Endothelial cell of umbilical vein (primary cell): Measurements from ENCODE around the gene POP7. TPM values are rescaled to one million over a fixed set of nuclear protein-coding genes. Genes with fewer than 3 reads are reported as not detected.
"Not testable (repeated sequence)": the region's sequence is repeated elsewhere in the genome, so short reads cannot be mapped to it uniquely, and the experiment has no call there.

Experiments used
- BruUV-seq: library from RNA; stranded (reverse); fragments of 400-500 nt; replicated peaks from 2 replicates; lab custom pipeline; 2021; lab: Mats Ljungman, UMichigan
- CTCF ChIA-PET: fragments of 300-600, 350-600 bp; sonication (Branson Sonifier 250); formaldehyde crosslinking; loops from one replicate; lab custom pipeline; 2021; ENCODE audit warnings: antibody characterized with exemption, inconsistent platforms; lab: Charles Lee
- POLR2A ChIA-PET: fragments of 300-600, 350-600 bp; sonication (Branson Sonifier 250); formaldehyde crosslinking; loops from one replicate; lab custom pipeline; 2021; ENCODE audit warnings: antibody characterized with exemption, inconsistent platforms; lab: Charles Lee
- DNase-seq: peaks from one replicate; pipeline ENCODE4 v3.0.0-alpha.2; 2011; ENCODE audit warnings: low read depth, low spot score
- FAIRE-seq: peaks from 2 replicates; lab custom pipeline; 2011; peaks lifted over from hg19 to GRCh38; lab: Jason Lieb, UNC
- H2AFZ ChIP-seq: 2 replicates; pipeline ENCODE4 v1.6.0; 2012; ENCODE audit warnings: low read depth, low read length, control low read depth, inconsistent platforms
- H3K27ac ChIP-seq: 2 replicates; pipeline ENCODE4 v1.5.1; 2011; ENCODE audit warnings: low read depth, mild to moderate bottlenecking, control low read depth, low read length, moderate library complexity; ENCODE audit not compliant: insufficient read depth
- H3K27me3 ChIP-seq, 2 experiments: 2 replicates each; pipeline versions ENCODE4 v1.6.0 to v1.6.1; 2011; ENCODE audit warnings: low read length in 2 of 2, mixed read lengths in 1 of 2; ENCODE audit not compliant: control insufficient read depth in 2 of 2, insufficient read depth in 2 of 2
- H3K36me3 ChIP-seq, 2 experiments: 2 replicates in 1 of 2; 3 replicates in 1 of 2; pipeline ENCODE4 v1.5.1; 2011; ENCODE audit warnings: low read length in 2 of 2, mild to moderate bottlenecking in 1 of 2, moderate library complexity in 1 of 2; ENCODE audit not compliant: control insufficient read depth in 2 of 2, insufficient read depth in 2 of 2; ENCODE audit errors: extremely low read depth in 1 of 2
- H3K4me1 ChIP-seq: 3 replicates; pipeline ENCODE4 v1.5.1; 2011; ENCODE audit warnings: mild to moderate bottlenecking, low read length; ENCODE audit not compliant: control insufficient read depth, insufficient read depth; ENCODE audit errors: extremely low read depth
- H3K4me2 ChIP-seq: 2 replicates; pipeline ENCODE4 v1.6.1; 2011; ENCODE audit warnings: low read length, control low read depth, mixed read lengths; ENCODE audit not compliant: insufficient read depth
- H3K4me3 ChIP-seq, 3 experiments: fragments of 200-600 bp in 1 of 3; sonication (generic), shearing (Covaris generic) in 1 of 3; replicated peaks in 1 of 3; 2 replicates each; pipeline ENCODE4 v1.5.1; 2011 to 2016; ENCODE audit warnings: control low read depth in 3 of 3, low read length in 3 of 3, mild to moderate bottlenecking in 2 of 3, inconsistent platforms in 1 of 3, low read depth in 1 of 3, moderate library complexity in 1 of 3; ENCODE audit not compliant: insufficient read depth in 1 of 3
- H3K79me2 ChIP-seq: 2 replicates; pipeline ENCODE4 v1.6.0; 2012; ENCODE audit warnings: low read length, inconsistent platforms; ENCODE audit not compliant: control insufficient read depth, insufficient read depth
- H3K9ac ChIP-seq: replicated peaks from 2 replicates; pipeline ENCODE3; 2011; ENCODE audit warnings: low read length, control low read depth; ENCODE audit not compliant: insufficient read depth; ENCODE audit errors: extremely low read depth
- H3K9me1 ChIP-seq: replicated peaks from 3 replicates; pipeline ENCODE4 v1.6.0; 2011; ENCODE audit warnings: mild to moderate bottlenecking, low read length; ENCODE audit not compliant: control insufficient read depth, insufficient read depth; ENCODE audit errors: extremely low read depth
- H3K9me3 ChIP-seq: replicated peaks from 2 replicates; pipeline ENCODE4 v1.5.1; 2012; ENCODE audit warnings: low read length, inconsistent platforms; ENCODE audit not compliant: control insufficient read depth, insufficient read depth
- H4K20me1 ChIP-seq: replicated peaks from 2 replicates; pipeline ENCODE3; 2011; ENCODE audit warnings: mild to moderate bottlenecking, low read length; ENCODE audit not compliant: control insufficient read depth, insufficient read depth; ENCODE audit errors: extremely low read depth
- FOS ChIP-seq: IDR thresholded peaks from 2 replicates; pipeline ENCODE4 v1.6.1; 2011; ENCODE audit warnings: mild to moderate bottlenecking, low read length, moderate library complexity, borderline replicate concordance; ENCODE audit not compliant: insufficient read depth
- GATA2 ChIP-seq: IDR thresholded peaks from 2 replicates; pipeline ENCODE4 v1.7.0; 2011; ENCODE audit warnings: low read depth, mild to moderate bottlenecking, moderate library complexity, mixed read lengths, low read length; ENCODE audit not compliant: insufficient read length, insufficient read depth
- JUN ChIP-seq: IDR thresholded peaks from 2 replicates; pipeline ENCODE4 v1.6.1; 2011; ENCODE audit warnings: borderline replicate concordance, low read depth; ENCODE audit not compliant: insufficient read length, insufficient read depth
- MYC ChIP-seq: IDR thresholded peaks from one replicate; pipeline ENCODE4 v1.6.1; 2011; ENCODE audit warnings: mild to moderate bottlenecking, low read depth, low read length
- POLR2A ChIP-seq: IDR thresholded peaks from 2 replicates; pipeline ENCODE4 v1.6.1; 2012; ENCODE audit warnings: low read depth, mild to moderate bottlenecking, control low read depth, low read length
- dilution Hi-C: fragments of 300-500 bp; cut with MboI; formaldehyde crosslinking; loops from one replicate; pipeline ENCODE4 v1.15.0; 2019; ENCODE audit warnings: low sequenced_read_pairs; ENCODE audit not compliant: extremely low pct_ligation_motif_present
- intact Hi-C: fragments of 100-400 bp; cut with micrococcal nuclease; formaldehyde crosslinking; loops from one replicate; pipeline ENCODE4 v1.10.0; 2022
- polyA plus RNA-seq, 4 experiments: library from polyadenylated mRNA; depleted of rRNA in 3 of 4; stranded (reverse) in 3 of 4; unstranded in 1 of 4; fragments of >200 nt; gene quantifications; 2 replicates each; pipeline versions ENCODE4 v1.2.1 to v1.2.3, GENCODE V29; 2011 to 2012; ENCODE audit warnings: missing spikeins in 1 of 4
- total RNA-seq: library from RNA; stranded (reverse); gene quantifications from 2 replicates; pipeline ENCODE4 v1.2.3, GENCODE V29; 2021
- TF ChIP-seq, protein P1 (sequence below): IDR thresholded peaks from 2 replicates; pipeline ENCODE4 v1.6.1; 2011; ENCODE audit not compliant: insufficient read depth, insufficient read length

POP7 gene
- total and polyA plus RNA-seq, 2 donors (not counting 3 experiments of a cell fraction or from before 2014, with no cell fraction given), result 47.4 to 48.8 TPM

DNA sequence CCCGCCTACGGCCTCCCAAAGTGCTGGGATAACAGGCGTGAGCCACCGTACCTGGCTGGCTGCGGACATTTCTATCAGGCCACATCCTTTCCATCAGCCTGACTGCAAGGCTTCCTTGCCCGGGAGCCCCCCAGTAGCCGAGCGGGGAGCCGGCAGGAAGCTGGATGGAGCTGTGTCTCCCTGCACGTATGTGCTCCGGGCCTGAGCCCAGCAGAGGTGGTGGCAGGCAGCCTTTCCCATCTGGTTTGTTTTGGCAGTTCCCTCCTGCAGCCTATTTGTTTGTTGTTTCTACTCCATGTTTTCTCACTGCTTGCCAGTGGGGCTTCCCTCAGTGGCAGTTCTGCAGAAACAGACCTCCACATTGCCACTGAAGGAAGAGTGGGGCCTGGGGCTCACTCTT is 5.4 kb downstream of the POP7 start:
- Histone ChIP-seq H3K9ac (no peak overlapping the region), H3K79me2 (peaks cover 11% of the 10 kb centered on the region), H3K4me1 (peaks cover 10% of the 10 kb centered on the region), H3K9me3 (no peaks in the 10 kb centered on the region), H3K27me3 (peaks cover 0 to 2% of the 10 kb centered on the region in 2 experiments), H3K36me3 (peaks cover 0 to 4% of the 10 kb centered on the region in 2 experiments), H3K4me3 (no peak overlapping the region), H3K27ac (no peak overlapping the region), H3K4me2 (no peak overlapping the region), H2AFZ (no peak overlapping the region), H4K20me1 (no peaks in the 10 kb centered on the region), H3K9me1 (no peaks in the 10 kb centered on the region)
- no TSS peak for BruUV-seq
- dilution Hi-C loops, result loop anchor here (25.0 kb wide), 1 partner anchor 126 kb away; the partner anchor contains the start of gene EPHB4
- ChIA-PET CTCF (interaction anchor here (0.7 to 2.0 kb wide), 2 partner anchors 14 to 1697 kb away, joined by 3 to 5 read pairs; no protein-coding TSS in a partner anchor), POLR2A (no interaction called here)
- TF ChIP-seq, protein P1, sequence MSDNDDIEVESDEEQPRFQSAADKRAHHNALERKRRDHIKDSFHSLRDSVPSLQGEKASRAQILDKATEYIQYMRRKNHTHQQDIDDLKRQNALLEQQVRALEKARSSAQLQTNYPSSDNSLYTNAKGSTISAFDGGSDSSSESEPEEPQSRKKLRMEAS, result no peak
- TF ChIP-seq GATA2 (no peak), FOS (no peak)
- intact Hi-C loops, result no loop called here
- FAIRE-seq (no peak), DNase-seq (no peak)

DNA sequence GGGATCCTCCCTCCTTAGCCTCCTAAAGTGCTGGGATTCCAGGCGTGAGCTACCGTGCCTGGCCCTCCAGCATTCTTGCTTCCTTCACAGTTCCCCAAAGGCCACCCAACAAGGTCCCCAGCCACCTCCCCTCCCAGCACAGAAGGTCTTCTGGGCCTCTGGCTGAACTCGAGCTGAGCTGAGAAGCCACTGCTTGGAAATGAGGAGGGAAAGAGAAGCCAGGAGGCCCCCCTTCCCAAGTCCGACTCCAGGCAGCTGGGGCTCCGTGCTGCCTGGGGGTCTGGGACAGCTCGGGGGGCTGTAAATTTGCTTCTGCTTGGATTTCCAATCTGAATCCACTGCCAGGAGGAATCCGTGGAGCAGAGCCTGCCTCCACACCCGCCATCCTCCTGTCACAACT is 8.8 kb downstream of the POP7 start:
- TF ChIP-seq MYC, result no peak
- TF ChIP-seq POLR2A, result no peak
- TF ChIP-seq FOS, result no peak
- TF ChIP-seq JUN, result no peak
- no peaks in the 10 kb centered on the region for H3K79me2 ChIP-seq
- no peaks in the 10 kb centered on the region for H3K9me1 ChIP-seq
- CTCF ChIA-PET, result interaction anchor here (1.0 kb wide), 1 partner anchor 9 kb away, joined by 5 read pairs; the partner anchor contains the start of gene POP7
- no peaks in the 10 kb centered on the region for H3K36me3 ChIP-seq
- BruUV-seq, result no TSS peak
- no peaks in the 10 kb centered on the region for H3K4me1 ChIP-seq
- H4K20me1 ChIP-seq, result no peaks in the 10 kb centered on the region
- no peak for DNase-seq
- H2AFZ ChIP-seq, result no peak overlapping the region
- no peak overlapping the region for H3K9ac ChIP-seq
- no peak for FAIRE-seq
- intact Hi-C loops (no loop called here), dilution Hi-C loops (loop anchor here (25.0 kb wide), 1 partner anchor 123 kb away; the partner anchor contains the start of gene EPHB4)
- H3K27ac ChIP-seq, result no peak overlapping the region
- no peak overlapping the region for H3K4me3 ChIP-seq
- POLR2A ChIA-PET, result no interaction called here
- H3K4me2 ChIP-seq, result no peak overlapping the region
- H3K9me3 ChIP-seq, result no peaks in the 10 kb centered on the region
- peaks cover 4 to 6% of the 10 kb centered on the region in 2 experiments for H3K27me3 ChIP-seq

DNA sequence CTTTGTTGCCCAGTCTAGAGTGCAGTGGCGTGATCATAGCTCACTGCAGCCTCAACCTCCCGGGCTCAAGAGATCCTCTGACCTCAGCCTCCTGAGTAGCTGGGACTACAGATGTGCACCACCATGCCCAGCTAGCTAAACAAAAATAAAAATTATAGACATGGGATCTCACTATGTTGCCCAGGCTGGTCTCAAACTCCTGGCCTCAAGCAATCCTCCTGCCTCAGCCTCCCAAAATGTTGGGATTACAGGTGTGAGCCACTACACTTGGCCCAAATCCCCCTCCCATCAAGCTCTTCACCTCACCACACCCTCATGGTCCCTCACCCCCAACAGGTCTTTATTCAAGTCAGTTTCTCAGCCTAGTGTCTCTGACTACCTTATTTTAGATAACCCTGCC is 11.2 kb downstream of the POP7 start:
- POLR2A ChIA-PET, BruUV-seq, H3K9me3 ChIP-seq, H3K4me3 ChIP-seq, DNase-seq, H3K4me2 ChIP-seq, H3K9ac ChIP-seq, H3K4me1 ChIP-seq, FAIRE-seq, H3K9me1 ChIP-seq, H2AFZ ChIP-seq, H3K36me3 ChIP-seq, H4K20me1 ChIP-seq, H3K79me2 ChIP-seq, H3K27ac ChIP-seq, intact Hi-C loops: not testable (repeated sequence)
- H3K27me3 ChIP-seq, result peaks cover 26 to 27% of the 10 kb centered on the region in 2 experiments
- dilution Hi-C loops, result loop anchor here (25.0 kb wide), 1 partner anchor 120 kb away; the partner anchor contains the start of gene EPHB4
- CTCF ChIA-PET, result interaction anchor here (0.6 to 2.1 kb wide), 2 partner anchors 12 to 26 kb away, joined by 3 to 12 read pairs; partner anchors contain the start of gene POP7
